HG03108 (cell line): ENCODE data around the gene IL10RA.

Experiments
- ATAC-seq: cut with Tn5 transposase; IDR thresholded peaks from one replicate; pipeline ENCODE4 v1.9.1; 2021; ENCODE audit warnings: moderate library complexity; ENCODE audit not compliant: unreplicated experiment

The IL10RA gene

GRCh38 chr11:118042796-118043195, 56.6 kb downstream of the IL10RA start:
- ATAC-seq, result no peak

GRCh38 chr11:118045191-118045590, 59.0 kb downstream of the IL10RA start:
- no peak for ATAC-seq

DNA sequence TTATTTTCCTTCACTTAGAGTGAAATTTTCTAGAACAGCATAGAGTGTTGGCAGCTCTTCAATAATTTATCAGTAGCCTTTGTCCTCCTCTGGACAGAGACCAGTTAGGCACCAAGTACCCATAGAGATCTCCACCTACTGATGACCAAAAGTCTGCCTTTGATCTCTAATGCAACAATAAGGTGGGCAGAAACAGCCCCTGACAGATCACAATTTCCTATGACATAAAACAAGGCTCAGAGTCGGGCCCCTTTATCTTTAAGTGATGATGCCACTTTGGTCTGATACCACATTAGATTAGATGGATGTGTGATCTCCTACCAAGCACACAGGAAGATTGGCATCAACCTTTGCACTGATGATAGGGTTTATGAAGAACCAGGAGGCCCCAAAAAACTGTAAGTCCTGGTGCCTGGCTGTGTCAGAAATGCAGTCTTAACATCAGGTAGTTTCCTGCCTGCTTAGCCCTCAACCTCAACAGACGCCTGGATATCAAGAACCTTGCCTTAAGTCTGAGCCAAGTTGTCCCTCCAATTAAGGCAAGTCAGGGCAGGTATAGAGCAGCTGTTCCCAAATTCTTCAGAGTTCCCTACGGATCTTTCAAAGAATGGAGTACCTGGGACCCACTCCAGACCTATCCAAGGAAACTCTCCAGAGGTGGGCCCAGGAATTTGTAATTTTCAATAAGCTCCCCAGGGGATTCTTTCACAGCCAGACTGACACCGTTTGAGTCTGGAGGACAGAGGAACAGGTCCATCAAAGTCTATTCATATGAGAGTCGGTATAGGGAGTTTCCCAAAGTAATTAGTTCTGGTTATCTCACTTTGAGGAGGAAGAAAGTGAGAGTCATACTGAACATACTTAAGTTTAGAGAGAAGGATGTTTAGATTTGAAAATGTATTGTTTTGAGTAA, 60.1 kb downstream of the IL10RA start:
- no peak for ATAC-seq

GRCh38 chr11:118046964-118047700, 60.9 kb downstream of the IL10RA start:
- no peak for ATAC-seq

DNA sequence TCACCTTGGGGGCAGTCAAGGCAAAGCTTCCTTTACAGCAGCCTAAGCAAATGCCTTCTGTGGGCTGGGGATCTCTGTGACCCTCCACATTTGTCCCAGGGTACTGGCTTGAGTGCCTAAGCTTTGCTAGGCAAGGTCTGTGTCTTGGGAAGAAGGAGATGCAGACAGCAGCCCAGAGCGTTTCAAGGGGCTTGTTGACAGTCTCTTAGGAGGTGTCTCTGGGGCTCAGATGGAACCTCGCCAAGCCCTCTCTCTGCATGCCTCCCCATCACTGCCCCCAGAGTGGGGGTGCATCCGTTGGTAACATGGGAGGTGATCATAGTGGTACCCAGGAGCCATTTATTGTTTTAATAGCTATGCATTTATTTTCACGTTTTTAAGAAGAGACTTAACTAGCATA, 61.6 kb downstream of the IL10RA start:
- ATAC-seq, result no peak

- no peak for ATAC-seq
These were observed 62.5 kb downstream of the IL10RA start for GRCh38 chr11:118048472-118049370.

DNA sequence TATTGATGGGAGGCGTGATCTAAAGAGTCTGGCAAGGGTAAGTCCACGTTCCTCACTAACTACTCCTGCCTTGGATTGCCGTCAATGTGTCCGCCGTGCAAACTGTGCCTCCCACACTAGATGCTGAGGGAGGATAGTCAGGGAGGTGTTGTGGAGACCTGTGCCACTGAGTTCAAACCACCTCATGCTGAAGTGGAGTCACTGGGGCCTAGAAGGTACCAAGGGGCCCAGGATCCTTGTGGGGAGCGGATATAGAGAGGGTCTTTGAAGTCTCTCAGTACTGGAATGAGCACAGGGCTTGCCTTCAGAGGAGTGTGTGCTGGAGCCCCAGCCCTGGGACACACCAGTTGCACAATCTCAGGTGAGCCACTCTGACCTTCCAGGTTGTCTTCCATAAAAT, 63.6 kb downstream of the IL10RA start:
- no peak for ATAC-seq

DNA sequence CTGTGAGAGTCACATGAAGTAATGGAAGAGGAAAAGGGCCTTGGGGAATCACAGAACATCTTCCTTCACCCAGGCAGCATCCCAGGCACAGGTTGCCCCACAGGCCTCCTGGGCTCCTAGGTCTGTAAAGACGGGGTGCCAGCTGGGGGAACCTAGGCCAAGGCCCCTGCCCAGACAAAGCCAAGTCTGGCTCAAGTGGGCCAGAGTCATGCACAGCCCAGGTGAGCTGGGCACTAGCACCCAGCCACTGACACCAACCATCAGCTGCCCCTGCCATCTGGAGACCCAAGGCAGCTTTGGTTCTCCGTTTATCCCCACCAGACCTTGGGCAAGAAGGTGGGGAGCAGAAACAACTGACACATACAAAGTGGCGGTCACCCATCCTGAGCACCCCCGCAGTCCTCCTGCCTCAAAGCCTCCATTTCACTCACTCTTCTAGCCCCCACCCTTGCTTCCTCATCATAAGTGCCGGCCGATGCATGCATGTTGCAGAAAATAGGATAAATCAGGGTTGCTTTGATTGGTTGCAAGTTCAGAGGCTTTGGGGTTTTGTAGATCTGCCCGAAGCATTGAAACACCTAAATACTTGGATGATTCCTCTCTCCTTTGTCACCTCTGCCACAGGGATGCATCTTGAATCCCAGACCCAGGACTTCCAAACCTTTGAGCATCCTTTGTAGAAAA, 64.2 kb downstream of the IL10RA start:
- no peak for ATAC-seq
